ENCODE results near the gene RNF208. TPM values are rescaled to one million over a fixed set of nuclear protein-coding genes. Genes with fewer than 3 reads are reported as not detected.

RNF208 gene
- total RNA-seq, 4 donors from 2014 or later = 2.3 to 4.5 (median 3.8) TPM

GRCh38 chr9:137217276-137218211 lies 4.5 kb downstream of the RNF208 start:
- 52 to 84% methylated on average over 14 to 25 of the region's 36 CpGs for WGBS, 2 donors
- TF ChIP-seq POLR2A (IDR thresholded peaks at IDR 0.05) (peak in 1 of 2 donors; percentile 23), CTCF (IDR thresholded peaks at IDR 0.05) (no peak)
- no peak overlapping the region for H3K27ac ChIP-seq
- no peaks in the 10 kb centered on the region for H3K36me3 ChIP-seq
- no peaks in the 10 kb centered on the region for H3K9me3 ChIP-seq
- no peaks in the 10 kb centered on the region for H3K27me3 ChIP-seq
- peaks cover 2 to 10% of the 10 kb centered on the region in 2 donors for H3K4me1 ChIP-seq
- peak overlapping the region in 1 of 3 donors; percentile 9 for H3K4me3 ChIP-seq (replicated peaks in 1 of 3)
- intact Hi-C loops (cut with DNase I) = no loop called here
- DNase-seq = peak; percentile 76 to 81

DNA sequence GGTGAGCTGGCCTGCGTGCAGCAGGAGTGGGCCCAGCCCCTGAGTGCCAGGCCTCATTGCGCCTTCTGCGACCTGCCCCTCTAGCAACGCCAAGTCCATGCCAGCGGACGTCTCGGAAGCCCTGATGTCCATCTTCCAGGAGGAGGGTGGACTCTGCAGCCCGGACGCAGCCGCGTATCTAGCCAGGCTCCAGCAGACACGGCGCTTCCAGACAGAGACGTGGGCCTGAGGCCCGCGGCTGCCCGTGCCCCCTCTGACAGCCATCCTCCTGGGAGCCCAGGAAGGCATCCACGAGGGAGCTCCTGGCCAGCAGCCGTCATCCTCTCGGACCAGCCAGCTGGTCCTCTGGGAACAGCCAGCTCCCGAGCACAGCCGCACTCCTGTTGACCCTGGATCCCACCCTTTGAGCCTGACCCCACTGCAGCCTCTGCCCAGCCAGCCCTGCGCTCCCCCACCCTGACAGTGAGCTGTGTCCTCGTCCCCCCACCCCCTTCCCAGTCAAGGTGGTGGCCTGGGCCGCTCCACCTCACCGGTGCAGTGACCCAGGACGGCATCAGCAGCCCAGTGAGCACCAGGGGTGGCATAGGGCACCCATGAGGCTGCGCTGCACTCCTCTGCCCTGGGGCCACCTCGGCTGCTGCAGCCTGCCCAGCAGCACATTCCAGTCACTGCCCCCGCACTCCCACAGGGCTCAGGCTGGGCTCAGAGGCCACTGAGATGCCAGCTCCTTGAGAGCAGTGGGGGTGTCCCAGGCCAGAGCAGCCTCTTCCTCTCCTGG lies 5.7 kb downstream of the RNF208 start:
- intact Hi-C loops (cut with DNase I) = no loop called here
- no peak overlapping the region for H3K27ac ChIP-seq
- no peaks in the 10 kb centered on the region for H3K36me3 ChIP-seq
- no peaks in the 10 kb centered on the region for H3K9me3 ChIP-seq
- TF ChIP-seq CTCF (IDR thresholded peaks at IDR 0.05) = no peak
- no peak for TF ChIP-seq POLR2A (IDR thresholded peaks at IDR 0.05)
- H3K4me3 ChIP-seq (replicated peaks in 1 of 3) = no peak overlapping the region
- WGBS, 2 donors = 92 to 94% methylated on average over 12 to 23 of the region's 30 CpGs
- H3K4me1 ChIP-seq = peaks cover 0 to 4% of the 10 kb centered on the region in 2 donors
- no peaks in the 10 kb centered on the region for H3K27me3 ChIP-seq
- no peak for DNase-seq

GRCh38 chr9:137215196-137215986 lies 6.6 kb downstream of the RNF208 start:
- Histone ChIP-seq H3K27me3 (no peaks in the 10 kb centered on the region), H3K9me3 (no peaks in the 10 kb centered on the region), H3K36me3 (no peaks in the 10 kb centered on the region), H3K4me3 (replicated peaks in 1 of 3) (no peak overlapping the region), H3K4me1 (peaks cover 0 to 2% of the 10 kb centered on the region in 2 donors), H3K27ac (no peak overlapping the region)
- WGBS, 2 donors = 90 to 95% methylated on average over 6 to 11 of the region's 22 CpGs
- intact Hi-C loops (cut with DNase I) = no loop called here
- DNase-seq = no peak
- TF ChIP-seq POLR2A (IDR thresholded peaks at IDR 0.05) = no peak
- no peak for TF ChIP-seq CTCF (IDR thresholded peaks at IDR 0.05)

DNA sequence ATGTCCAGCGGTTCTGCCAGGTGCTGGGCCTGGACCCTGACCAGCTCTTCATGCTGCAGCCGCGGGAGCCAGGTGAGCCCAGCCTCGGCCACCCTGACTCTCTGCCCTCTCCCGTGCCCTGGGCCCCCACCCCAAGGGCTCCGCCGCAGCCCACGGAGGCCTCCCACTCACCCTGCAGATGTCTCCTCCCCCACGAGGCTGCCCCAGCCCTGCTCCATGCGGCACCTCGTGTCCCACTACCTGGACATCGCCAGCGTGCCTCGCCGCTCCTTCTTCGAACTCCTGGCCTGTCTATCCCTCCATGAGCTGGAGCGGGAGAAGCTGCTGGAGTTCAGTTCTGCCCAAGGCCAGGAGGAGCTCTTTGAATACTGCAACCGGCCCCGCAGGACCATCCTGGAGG lies 7.4 kb downstream of the RNF208 start:
- Histone ChIP-seq H3K9me3 (no peaks in the 10 kb centered on the region), H3K4me1 (peaks cover 0 to 2% of the 10 kb centered on the region in 2 donors), H3K27ac (no peak overlapping the region), H3K4me3 (replicated peaks in 1 of 3) (no peak overlapping the region), H3K36me3 (no peaks in the 10 kb centered on the region), H3K27me3 (no peaks in the 10 kb centered on the region)
- intact Hi-C loops (cut with DNase I) = no loop called here
- 95% methylated on average over 16 to 19 of the region's 19 CpGs for WGBS, 2 donors
- TF ChIP-seq CTCF (IDR thresholded peaks at IDR 0.05) (no peak), POLR2A (IDR thresholded peaks at IDR 0.05) (no peak)
- no peak for DNase-seq
